Hepatic stellate cell (primary cell): Measurements from ENCODE around the gene JTB.

Experiments used
- DNase-seq: peaks from one replicate; pipeline ENCODE4 v3.0.0; 2011; ENCODE audit warnings: low spot score

The JTB gene

GRCh38 chr1:153978274-153978909 is 918 bp upstream of the JTB start:
- DNase-seq: no peak

DNA sequence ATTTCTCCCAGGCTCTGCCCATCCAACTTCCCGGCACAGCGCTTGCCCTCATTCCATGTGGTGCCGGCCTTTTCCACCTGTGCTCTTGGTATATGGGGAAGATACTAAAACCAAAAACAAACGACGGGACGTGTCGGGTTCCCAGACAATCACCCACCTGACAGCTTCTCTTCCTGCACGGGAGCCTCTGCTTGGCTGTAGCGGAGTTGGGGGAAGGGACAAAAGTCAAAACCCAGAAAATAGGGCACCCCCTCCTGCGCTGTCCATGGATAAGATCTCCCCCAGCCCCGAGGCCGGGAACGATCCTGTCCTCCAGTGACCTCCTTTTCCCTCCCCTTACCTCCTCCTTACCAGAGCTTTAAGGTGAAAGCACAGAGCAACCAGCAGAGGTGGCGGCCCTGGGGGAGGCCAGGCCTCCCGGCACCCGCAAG is 640 bp downstream of the JTB start:
- DNase-seq: no peak

DNA sequence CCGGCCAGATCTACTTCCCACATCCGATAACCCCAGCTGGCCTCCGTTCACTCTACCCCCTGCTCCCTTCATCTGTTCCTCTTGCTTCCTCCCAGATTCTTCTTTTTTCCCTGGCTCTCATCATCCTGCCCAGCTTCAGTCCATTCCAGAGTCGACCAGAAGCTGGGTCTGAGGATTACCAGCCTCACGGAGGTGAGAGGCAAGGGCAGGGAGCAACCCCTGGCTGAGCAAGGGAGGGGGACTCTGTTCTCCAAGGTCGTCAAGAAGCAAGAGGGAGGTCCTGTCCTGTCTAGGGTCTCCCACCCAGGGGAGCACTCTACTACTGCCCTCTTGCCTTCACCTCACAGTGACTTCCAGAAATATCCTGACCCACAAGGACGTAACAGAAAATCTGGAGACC is 3.9 kb downstream of the JTB start:
- no peak for DNase-seq

DNA sequence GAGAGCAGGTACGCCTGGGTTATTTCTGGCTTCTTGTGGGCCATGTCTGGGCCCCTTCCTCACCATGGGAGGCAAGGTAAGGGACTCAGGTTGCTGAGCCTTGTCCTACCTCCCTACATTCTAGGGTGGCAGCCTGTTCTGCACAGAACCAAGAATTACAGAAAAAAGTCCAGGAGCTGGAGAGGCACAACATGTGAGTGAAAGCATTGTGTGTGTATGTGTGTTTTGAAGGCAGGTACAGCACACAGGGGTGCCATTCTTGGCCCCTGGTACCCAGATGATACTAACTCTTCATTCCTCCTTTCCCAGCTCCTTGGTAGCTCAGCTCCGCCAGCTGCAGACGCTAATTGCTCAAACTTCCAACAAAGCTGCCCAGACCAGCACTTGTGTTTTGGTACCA is 4.4 kb downstream of the JTB start:
- no peak for DNase-seq

GRCh38 chr1:153970346-153970745 is 7.1 kb downstream of the JTB start:
- no peak for DNase-seq

DNA sequence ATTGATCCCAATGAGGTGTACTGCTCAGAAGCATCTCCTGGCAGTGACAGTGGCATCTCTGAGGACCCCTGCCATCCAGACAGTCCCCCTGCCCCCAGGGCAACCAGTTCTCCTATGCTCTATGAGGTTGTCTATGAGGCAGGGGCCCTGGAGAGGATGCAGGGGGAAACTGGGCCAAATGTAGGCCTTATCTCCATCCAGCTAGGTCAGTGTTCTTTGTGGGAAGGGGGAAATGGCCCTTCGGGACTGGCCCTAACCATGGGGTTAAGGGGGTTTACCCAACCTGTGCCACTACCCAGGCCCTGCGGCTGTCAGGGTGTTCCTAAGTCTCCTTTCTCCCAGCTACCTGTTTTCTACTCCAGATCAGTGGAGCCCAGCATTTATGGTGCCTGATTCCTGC is 8.5 kb downstream of the JTB start:
- no peak for DNase-seq

DNA sequence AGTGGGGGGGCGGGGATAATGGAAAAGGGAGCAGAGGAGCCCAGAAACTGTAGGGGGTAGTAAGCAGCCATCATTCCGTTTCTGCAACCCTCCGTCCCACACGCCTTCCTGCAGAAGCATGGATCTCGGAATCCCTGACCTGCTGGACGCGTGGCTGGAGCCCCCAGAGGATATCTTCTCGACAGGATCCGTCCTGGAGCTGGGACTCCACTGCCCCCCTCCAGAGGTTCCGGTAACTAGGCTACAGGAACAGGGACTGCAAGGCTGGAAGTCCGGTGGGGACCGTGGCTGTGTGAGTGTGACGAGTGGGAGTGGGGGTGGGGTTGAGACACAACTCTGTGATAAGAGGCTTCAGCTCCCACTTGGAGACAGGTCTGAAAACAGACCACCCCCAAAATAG is 9.1 kb downstream of the JTB start:
- DNase-seq: no peak

GRCh38 chr1:153968000-153968363 is 9.5 kb downstream of the JTB start:
- DNase-seq: no peak

DNA sequence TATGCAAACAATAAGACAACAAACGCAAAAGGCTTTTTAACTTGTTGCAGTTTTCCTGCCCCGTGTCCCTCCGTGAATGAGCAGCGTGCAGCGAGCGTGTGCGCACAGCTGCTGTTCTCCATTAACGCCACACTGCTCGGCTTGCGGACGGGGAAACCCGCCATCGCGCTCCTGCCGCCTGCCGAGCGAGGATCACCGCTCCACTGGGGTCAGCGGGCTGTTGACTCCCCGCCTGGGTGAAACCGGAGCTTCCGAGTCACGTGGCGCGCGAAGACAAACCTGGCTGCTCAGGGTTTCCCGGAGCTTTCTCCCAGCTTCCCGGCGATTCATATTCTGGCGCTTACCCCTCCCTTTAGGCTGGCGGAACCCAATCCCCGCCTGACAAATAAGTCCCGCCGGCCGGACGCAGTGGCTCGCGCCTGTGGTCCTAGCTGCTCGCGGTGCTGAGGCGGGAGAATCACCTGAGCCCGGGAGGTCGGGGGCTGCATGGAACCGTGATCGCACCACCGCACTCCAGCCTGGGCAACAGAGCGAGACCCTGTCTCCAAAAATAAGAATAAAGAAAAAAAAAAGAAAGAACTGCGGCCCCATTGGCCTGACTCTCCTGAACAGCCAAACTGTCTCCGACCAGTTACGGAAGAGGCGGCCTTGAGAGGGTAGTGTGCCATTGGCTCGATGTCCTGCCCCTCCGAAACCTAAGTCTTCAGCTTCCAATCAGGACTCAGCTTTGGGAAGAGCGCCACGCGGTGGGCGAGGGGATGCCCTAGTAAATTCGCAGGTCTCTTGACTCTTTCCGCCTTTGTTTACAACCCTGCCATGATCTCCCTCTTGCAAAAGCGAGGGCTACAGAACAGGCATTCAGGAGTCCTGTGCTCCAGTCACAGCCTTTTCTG is 10.1 kb downstream of the JTB start, which contains the start of gene CREB3L4:
TSS of gene CREB3L4 (plus strand) at position 796 of the 893 bp plus-strand sequence. CDS start 624 bp downstream, outside the sequence.
- peak; percentile 96 for DNase-seq

DNA sequence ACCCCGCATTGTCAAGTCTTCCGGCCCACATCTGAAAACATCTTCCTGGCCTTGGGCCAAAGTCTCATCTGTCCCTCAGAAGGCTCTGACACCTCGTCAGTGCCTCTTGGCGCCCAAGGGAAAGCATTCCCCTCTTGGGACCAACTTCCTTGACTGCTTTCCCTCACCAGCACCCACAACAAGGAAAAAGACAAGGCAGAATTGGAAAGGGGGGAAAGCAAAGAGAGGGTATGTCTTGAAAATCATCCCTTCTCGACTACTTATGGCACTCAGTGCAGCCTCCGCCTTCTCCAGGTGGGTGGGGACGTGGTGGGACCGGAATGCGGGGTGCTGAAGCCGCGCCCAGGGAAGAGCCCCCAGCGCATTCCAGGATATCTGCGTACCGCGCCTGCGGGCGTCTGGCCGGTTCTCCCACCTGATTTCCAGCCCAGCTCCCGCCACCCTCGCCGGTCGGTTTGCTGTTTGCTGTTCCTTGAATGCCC is 13.6 kb downstream of the JTB start:
- DNase-seq: no peak

DNA sequence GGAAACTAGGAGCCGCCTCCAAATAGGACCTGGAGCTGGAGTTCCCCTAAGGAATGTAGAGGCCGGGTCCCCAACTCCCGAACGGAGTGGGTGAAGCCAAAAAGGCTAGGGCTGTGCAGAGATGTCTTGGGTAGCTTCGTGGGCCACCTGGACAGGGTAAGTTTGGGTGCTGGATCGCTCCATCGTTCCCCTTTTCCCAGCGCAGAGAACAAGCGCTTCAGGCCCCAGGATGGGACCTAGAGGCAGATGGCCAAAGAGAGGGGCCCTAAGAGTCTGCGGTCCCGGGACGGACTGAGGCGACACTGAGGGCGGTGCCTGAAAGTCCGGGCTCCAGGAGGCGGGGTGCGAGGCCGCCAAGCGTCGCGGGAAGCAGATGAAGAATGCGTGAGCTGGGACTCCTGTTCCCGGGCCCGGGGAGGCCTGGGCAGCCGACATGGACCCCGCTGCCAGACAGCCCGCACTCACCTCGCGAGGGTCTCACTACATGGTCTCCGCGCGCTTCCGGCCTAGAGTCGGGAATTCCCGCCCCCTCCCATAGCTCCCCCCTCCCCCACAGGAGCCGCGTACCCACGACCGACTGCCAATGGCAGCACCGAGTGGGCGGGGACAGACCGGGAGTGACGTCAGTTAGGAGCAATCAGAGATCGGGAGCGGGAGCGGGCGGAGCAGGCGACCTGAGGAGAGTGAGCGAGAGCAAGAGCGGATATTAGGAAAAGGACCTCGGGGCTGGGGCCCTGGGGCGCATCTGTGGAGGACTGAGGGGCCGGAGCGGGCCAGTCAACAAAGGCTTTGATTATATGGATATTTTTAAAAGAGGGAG is 14.2 kb downstream of the JTB start, which contains the start of gene SLC39A1:
TSS of gene SLC39A1 (minus strand) at position 508 of the 820 bp plus-strand sequence. CDS start 822 bp downstream, outside the sequence.
- peak; percentile 99 for DNase-seq

- peak; percentile 74 for DNase-seq
Observed at GRCh38 chr1:153962088-153963029, 15.1 kb downstream of the JTB start.

DNA sequence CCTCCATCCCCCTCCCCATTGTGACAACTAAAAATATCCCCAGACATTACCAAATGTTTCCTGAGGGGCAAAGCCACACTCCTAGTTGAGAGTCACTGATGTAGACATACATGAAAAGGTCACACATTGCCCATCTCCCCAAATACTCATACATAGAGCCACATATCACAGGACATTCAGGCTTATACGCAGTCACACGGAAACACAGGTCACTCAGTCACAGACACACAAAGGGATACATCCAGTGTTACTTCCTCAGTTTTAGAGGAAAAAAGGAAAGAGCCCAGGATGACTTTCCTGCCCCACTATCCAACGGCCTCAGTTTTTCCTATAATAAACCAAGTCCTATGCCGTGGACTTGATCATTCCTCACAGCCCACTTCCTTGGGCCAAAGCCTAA is 16.1 kb downstream of the JTB start:
- DNase-seq: no peak

- no peak for DNase-seq
Observed at GRCh38 chr1:153960206-153960605, 17.3 kb downstream of the JTB start.

GRCh38 chr1:153959454-153959853 is 18.0 kb downstream of the JTB start:
- DNase-seq: no peak

DNA sequence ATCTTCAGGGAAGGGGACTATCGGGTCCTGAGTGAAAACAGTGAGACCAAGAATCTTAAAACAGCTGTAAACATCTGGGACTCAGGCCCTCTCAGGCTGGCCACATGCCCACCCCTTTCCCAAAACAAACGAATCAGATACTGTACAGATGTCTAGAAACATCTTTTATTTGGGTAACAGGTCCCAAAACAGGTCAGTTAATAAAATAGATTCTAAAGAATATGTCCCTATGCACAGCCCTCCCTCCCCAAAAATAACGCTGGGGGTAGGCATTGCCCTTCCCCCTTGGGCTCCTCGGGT is 18.6 kb downstream of the JTB start:
- no peak for DNase-seq

DNA sequence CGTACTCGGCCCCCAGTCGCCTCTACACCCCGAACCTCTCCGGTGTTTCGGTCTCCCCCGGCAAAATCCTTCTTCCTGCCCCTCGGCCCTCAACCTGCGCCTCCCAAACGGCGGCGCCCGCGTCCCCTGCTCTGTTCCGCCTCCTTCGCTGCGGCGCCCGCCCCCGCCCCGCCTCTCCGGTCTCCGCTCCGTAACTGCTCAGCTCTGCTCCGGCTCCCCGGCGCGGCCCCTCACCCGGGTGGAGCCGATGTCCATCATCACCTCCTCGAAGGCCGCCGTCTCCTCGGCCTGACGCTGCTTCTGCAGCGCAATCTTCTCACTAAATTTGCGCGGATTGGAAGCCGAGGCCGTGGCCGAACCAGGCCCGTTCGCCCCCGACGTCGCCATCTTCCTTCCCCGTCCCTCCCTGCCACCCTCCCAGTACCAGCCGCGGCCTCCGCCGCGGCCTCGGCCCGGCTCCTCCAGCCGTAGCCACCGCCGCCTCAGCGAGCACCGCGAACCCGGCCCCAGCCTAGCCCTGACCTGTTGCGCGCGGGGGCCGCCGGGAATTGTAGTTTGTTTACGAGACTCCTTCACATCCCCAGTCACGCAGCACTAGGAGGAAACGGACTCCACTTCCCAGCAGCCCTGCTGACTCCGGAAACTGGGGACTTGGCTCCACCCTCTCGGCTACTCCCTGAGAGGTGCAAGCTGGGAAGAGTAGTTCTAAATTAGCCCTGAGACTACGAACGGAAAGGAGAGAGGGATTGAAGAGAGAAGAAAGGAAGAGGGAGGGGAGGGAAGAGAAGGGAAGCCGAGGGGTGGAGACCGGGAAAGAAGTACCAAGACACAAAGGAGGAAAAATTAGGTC is 19.1 kb downstream of the JTB start, which contains the start of gene CRTC2:
TSS of gene CRTC2 (minus strand) at position 502 of the 850 bp plus-strand sequence. CDS start at position 387, 115 bp downstream.
- peak; percentile 100 for DNase-seq

- no peak for DNase-seq
Observed at GRCh38 chr1:153957744-153958110, 19.7 kb downstream of the JTB start.

DNA sequence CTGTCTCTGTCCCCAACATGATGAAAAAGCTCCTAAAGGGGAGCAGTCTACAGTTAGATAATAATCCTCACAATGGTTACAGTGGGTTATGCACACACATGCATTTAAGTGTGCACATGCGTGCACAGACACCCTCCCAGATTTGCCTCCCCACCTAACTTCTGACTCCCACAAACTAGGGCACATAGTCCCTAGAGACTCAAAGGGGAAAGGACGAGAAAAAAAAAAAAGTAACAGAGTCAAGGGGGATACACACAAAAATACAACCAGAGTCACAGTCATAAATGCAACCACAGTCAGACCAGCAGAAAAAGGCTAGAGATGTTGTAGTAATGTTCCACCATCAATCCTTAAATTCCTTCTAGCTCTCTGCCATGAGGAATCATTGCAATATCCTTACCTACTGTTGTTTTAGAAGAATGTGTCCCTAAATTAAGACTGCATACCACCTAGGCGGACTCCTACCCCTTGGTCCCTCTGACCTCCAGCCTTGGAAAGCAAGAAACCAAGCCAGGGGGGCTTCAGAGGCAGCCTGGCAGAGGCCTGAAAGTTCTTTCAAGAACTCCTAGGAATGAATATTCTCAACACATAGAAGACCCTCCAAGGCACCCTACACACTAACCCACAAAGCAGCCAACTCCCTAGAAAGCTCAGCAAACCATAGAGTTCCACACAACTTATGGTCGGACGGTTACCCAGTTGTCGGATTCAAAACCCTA is 20.3 kb downstream of the JTB start:
- DNase-seq: no peak

DNA sequence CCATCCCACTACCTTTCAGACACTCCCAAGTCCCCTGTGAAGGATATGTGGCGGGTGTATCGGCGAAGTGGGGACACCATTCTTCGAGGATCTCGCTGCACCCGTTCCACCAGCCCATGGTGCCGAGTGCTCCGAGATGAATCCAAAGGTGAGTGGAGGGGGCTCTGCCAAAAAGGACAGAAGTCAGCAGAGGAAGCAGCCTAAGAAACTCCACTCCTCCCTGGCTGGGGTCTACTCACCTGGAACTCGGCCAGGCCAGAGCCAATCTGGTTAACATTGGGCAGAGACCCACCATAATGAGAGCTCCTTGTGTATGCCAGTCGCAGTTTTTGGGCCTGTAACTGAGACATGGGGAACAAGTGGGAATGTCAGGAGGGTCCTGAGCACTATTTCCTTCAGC is 22.6 kb downstream of the JTB start:
- DNase-seq: no peak
